Measurements from ENCODE around the gene CAMKV.

DNA sequence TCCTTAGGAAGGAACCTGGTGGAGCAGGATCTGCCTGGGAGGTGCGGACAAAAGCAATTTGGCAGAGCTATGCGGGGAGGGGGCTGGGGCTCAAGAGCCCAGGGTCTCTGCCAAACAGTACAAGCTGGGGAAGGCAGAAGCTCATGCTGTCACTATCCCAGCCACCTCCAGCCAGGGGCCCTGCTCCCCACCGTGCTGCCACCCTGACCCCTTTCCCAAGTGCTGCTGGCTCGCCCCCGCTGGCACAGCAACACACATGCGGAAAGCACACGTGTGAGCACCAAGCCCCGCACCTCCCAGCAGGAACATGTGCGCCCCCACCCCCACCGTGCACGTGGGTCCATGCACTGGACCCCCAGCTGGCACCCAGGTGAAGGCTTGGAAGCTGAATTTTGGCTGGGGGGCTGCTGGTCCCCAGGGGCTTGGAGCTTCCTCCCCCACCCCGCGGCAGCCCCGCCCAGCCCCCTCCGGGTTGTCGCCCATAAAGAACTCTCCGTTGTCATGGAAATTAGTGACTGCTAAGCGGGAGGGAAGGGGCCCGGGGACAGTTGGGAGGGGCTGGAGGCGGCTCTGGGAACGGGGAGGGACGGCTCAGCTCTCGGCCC is 742 bp downstream of the CAMKV start:
- TF ChIP-seq CTCF (IDR thresholded peaks at IDR 0.05; ENCODE audit: poor library complexity) (no peak), EZH2 (IDR thresholded peaks at IDR 0.05; ENCODE audit: borderline replicate concordance) (no peak)
